GM12891 (cell line): Measurements from ENCODE around the gene MAST1.

Source experiments
- PAX5 ChIP-seq: IDR thresholded peaks from 2 replicates; pipeline ENCODE4 v1.6.1; 2011; ENCODE audit warnings: low read length, moderate library complexity, mild to moderate bottlenecking; ENCODE audit not compliant: insufficient read depth, severe bottlenecking
- POLR2A ChIP-seq: IDR thresholded peaks from 2 replicates; pipeline ENCODE4 v1.6.1; 2011; ENCODE audit warnings: low read depth, low read length, control low read depth
- POLR2AphosphoS5 ChIP-seq: IDR thresholded peaks from 2 replicates; pipeline ENCODE4 v1.6.1; 2011; ENCODE audit warnings: low read depth, low read length, control low read depth
- POU2F2 ChIP-seq: IDR thresholded peaks from 2 replicates; pipeline ENCODE4 v1.6.1; 2011; ENCODE audit warnings: low read depth, mild to moderate bottlenecking, control low read depth, low read length, moderate library complexity
- SPI1 ChIP-seq: IDR thresholded peaks from 2 replicates; pipeline ENCODE4 v1.6.1; 2011; ENCODE audit warnings: low read depth, low read length, control low read depth
- TAF1 ChIP-seq: IDR thresholded peaks from 2 replicates; pipeline ENCODE4 v1.6.1; 2011; ENCODE audit warnings: low read depth, low read length, control low read depth

DNA sequence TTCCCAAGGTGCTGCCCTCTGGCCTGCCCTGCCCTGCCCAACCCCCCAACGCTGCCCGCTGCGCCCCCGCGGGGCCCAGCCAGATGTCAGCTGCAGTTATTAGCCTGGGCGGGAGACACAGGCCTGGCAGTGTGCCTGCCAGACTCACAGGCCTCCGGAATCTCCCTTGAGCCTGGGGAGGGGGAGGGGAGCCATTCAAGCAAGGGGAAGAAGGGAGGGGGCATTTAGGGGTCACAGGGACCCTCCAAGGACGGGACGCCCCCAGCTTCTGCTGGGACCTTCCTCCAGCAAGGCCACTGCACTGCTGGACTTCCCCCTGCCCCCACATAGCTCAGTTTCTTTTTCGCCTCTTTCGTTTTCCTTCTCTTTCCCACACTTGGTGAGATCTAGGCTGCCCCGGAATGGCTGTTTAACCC lies 49.6 kb upstream of the MAST1 start:
- peak; percentile 65; the same call in 1 of the 2 replicates for TF ChIP-seq POLR2AphosphoS5
- peak; percentile 36; the same call in 1 of the 2 replicates for TF ChIP-seq TAF1
- TF ChIP-seq POLR2A = peak; percentile 9; the same call in 1 of the 2 replicates
- peak; percentile 42; the same call in 1 of the 2 replicates for TF ChIP-seq SPI1
- TF ChIP-seq PAX5 = peak; percentile 6
- peak; percentile 78 for TF ChIP-seq POU2F2
